Measurements from ENCODE around the gene ZC3H14. TPM values are rescaled to one million over a fixed set of nuclear protein-coding genes. Genes with fewer than 3 reads are reported as not detected.

ZC3H14 gene
- total and polyA plus RNA-seq, 10 of the 15 experiments (the other 5 are each of a cell fraction or from before 2014, with no cell fraction given), result 17.9 to 97.1 (median 47.6) TPM

GRCh38 chr14:88599761-88600439, 37.1 kb downstream of the ZC3H14 start (continued):
- TF ChIP-seq BCLAF1 (IDR thresholded peaks at IDR 0.05) (no peak), BCL11A (IDR thresholded peaks at IDR 0.05; ENCODE audit: low read depth, low read length) (peak; percentile 94), GABPA (IDR thresholded peaks at IDR 0.05; ENCODE audit: low read depth) (peak; percentile 45; the same call in 1 of the 2 replicates), TCF12 (IDR thresholded peaks at IDR 0.05; ENCODE audit: low read depth, low read length) (peak; percentile 60; the same call in 1 of the 2 replicates), TCF7 (IDR thresholded peaks at IDR 0.05; ENCODE audit: borderline replicate concordance) (peak; percentile 50; the same call in 1 of the 2 replicates), CEBPZ (IDR thresholded peaks at IDR 0.05; ENCODE audit: low read depth, low read length) (no peak), ZNF217 (IDR thresholded peaks at IDR 0.05) (peak; percentile 93), IRF4 (IDR thresholded peaks at IDR 0.05; ENCODE audit: low read depth, low read length) (peak; percentile 99), ZBED1 (IDR thresholded peaks at IDR 0.05; ENCODE audit: borderline replicate concordance) (peak; percentile 4; the same call in 1 of the 2 replicates), HDGF (IDR thresholded peaks at IDR 0.05) (no peak), YY1 (IDR thresholded peaks at IDR 0.05; ENCODE audit: low read depth, low read length) (0 out of 2 replicates have a peak, but pooled peaks have one; percentile 29), ZBTB4 (CRISPR knock-in tag; IDR thresholded peaks at IDR 0.05) (no peak), HCFC1 (IDR thresholded peaks at IDR 0.05; ENCODE audit: low read length) (no peak), EZH2 (IDR thresholded peaks at IDR 0.05; ENCODE audit: borderline replicate concordance, control insufficient read depth, low read depth, low read length) (no peak), FOS (IDR thresholded peaks at IDR 0.05; ENCODE audit: borderline replicate concordance, extremely low read depth, insufficient read length) (no peak), MYB (IDR thresholded peaks at IDR 0.05; ENCODE audit: borderline replicate concordance, low read depth, low read length) (no peak), REST (IDR thresholded peaks at IDR 0.05; ENCODE audit: low read depth, low read length) (0 out of 2 replicates have a peak, but pooled peaks have one; percentile 17)

Data from GM12878 (cell line).